HG03097 (cell line): ENCODE measurements around the gene MLIP.
A peak's percentile ranks its signal among the peaks of the same experiment; 100 is the strongest.
"Not testable (repeated sequence)": the region's sequence is repeated elsewhere in the genome, so short reads cannot be mapped to it uniquely, and the experiment has no call there.

Experiments used
- ATAC-seq: cut with Tn5 transposase; IDR thresholded peaks from one replicate; pipeline ENCODE4 v1.9.1; 2021; ENCODE audit not compliant: unreplicated experiment, low FRiP score

The MLIP gene

DNA sequence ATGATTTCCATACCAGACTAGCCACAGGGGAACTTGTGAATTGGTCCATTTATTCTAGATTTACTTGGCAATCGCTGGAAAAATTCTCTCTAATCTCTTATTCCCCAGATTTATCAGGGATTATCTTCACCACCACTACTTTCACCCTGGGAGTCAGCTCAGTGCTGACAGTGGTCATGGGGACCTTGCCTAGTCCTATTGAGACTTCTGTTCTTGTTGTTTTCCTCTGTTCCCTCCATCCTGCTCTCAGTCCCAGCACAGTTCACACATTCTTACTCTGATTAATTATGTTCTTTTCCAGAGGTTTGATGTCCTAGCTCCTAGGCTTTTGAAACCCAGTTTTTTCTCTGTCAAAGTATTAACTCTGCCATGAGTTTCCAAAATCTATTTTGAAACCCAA is 103.0 kb downstream of the MLIP start:
- no peak for ATAC-seq

DNA sequence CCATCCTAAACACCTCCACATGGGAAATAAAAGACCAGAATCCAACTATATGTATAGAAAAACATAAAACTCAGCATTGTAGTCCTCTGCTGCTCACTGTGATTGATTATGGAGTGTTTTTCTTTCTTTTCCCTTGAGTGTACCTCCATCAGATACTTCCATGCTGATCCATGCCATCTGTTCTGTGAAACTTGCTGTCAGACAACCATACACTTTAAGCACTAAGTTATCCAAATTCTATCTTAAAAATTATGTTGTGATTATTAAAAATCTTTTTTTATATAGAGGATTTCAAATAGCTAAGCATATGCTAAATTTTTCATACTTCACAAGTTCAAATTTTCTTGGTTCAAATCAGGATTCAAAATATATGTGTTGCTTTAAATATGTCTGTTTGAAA is 105.1 kb downstream of the MLIP start:
- no peak for ATAC-seq

DNA sequence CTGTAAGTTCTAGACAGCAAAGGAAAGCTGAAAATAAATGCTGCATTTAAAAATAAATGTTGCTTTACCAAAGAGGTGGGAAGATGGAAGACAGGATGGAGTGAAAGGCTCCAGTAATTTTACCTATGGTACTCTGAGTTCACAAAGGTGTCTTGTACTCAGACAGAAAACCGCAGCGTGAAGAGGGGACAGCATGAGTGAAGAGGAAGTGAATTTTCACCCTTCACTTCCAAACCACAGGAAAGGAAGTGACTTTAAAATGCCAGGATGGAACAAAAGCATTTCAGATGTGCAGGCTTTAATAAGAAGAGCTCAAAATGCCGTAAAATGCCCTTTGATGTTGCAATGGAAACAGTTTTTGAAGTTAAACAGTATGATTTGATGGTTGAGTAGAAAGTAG is 105.8 kb downstream of the MLIP start:
- no peak for ATAC-seq

DNA sequence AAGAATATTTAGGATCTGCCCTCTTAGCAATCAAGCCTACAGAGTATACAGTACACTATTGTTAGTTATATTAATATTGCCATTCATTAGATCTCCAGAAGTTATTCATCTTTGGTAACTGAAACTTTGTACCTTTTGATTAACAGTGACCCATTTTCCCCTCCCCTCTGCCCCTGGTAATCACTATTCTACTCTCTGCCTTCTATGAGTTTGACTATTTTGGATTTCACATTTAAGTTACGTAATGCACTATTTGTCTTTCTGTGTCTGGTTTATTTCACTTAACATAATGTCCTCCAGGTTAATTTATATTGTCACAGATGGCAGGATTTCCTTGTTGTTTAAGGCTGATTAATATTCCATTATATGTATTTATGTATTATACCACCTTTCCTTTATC is 111.0 kb downstream of the MLIP start:
- ATAC-seq = no peak

DNA sequence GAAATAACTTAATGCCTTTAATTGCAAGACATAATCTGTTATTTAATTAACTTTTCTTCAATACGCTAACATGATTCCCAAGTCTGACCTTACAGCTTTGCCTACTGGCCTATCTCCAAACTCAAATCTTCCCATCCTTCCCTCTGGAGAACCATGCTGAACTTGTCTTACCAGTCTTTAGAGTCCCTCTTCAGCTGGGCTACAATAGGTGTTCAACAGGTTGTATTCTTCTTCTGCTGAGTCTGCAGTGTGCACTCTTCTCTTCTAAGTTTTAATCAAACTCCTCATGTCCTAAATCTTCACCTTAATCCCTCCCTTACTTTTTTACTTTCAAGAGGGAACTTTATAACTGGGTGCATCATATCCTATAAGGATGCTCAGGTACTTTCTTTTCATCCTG is 121.5 kb downstream of the MLIP start:
- ATAC-seq = no peak

DNA sequence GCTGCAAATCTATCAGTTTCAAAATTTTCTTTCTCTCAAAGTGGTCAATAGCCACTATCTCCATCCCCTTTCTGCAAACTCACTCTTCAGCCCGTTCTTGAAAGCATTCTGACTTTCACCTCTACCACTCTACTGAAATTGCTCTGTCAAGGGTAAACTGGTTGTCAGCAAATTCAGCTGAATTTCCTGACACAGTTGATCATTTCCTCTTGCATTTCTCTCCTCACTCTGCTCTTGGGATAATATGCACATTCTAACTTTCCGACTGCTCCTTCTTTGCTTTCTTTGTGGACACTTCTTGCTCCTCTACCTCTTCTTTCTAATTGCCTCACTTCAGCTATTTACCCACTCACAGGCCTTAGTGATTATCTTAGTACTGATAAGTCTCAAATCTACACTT is 123.3 kb downstream of the MLIP start:
- ATAC-seq = no peak

DNA sequence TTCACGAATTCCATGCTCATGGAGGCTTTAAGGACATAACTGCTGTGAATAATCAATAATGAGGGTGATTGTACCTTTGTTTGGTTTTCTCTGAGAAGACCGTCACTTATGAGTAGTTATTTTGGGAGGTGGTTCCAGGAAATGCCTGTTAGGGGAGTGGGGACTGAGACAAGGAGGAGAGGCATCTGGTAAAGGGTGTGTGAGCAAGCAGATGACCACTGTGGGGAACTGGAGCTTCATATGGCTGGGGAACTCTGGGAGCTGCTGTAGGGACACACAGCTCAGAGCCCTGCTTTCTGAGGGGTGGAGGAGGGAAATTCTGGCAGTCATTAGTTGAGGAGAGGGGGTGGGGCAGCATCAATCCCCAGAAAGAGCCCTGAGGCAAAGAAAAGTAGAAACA is 125.7 kb downstream of the MLIP start:
- ATAC-seq = no peak

DNA sequence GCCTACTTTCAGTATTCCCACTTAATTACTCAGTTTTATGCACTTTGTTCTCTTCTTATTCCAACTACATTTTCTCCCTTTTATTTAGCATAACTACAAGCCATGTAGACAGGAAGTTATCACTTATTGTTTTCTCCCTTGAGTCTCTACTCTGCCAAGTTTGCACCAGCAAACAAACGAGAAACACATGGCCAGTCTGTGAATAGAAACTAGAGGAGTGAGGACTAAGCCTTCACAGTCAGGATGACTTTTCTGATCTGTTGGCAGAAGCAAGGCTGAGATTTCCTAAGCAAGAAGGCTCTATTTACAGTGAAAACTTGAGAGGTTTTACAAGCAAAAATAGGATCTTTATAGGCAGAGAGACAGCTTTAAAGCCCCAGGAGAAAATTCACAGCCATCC is 127.2 kb downstream of the MLIP start:
- no peak for ATAC-seq

DNA sequence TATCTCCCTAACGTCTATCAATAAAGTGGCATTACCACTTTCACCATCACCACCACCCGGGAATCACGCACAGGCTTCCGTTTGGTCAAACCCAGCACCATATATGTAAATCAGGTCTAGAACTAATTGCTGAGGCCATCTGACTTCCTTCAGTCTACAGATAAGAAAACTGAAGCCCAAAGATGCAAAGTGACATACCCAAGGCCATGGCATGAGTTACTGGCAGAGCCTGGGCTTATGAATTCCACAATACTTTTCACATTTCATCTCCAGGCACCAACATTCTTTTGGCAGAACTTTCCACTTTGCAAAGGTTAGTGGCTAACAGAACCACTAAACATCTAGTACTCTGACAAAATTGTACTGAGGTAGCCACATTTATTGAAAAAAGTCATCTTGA is 132.5 kb downstream of the MLIP start:
- no peak for ATAC-seq

DNA sequence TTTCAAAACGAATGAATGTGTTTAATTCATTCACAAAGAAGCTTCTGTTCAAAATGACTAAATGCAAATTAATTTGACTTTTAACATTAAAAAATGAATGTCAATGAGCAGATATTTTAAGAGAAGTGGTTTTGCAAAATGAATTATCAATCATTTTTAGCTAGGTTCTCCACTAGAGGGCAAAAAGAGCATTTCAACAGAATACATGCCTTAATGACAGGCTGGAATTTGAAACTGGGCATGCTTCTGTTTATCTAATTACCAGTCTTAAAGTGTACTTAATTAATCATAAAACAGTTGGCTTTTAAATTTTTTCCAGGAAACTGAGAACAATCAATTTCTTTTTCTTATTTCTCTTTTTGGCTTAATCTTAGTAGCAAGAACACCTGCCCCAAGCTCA is 133.2 kb downstream of the MLIP start:
- no peak for ATAC-seq

DNA sequence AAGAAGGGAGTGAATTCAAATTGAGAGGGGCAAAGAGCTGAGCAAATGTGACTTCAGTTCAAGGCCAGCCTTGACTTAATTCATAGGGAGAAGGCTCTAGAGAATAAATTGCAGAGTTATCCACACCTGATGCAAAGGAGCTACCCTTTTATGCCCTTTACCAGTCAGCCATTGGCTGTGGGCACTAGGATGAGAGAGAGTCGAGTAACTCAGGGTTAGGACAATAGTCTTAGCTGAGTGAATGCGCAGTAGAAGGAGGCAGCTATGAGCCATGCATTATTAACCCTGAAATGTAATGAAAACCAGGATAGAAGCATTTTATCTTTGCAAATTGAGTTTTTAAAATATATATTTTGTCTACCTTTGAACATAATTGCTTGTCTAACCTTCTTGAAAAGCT is 134.0 kb downstream of the MLIP start:
- ATAC-seq = no peak

DNA sequence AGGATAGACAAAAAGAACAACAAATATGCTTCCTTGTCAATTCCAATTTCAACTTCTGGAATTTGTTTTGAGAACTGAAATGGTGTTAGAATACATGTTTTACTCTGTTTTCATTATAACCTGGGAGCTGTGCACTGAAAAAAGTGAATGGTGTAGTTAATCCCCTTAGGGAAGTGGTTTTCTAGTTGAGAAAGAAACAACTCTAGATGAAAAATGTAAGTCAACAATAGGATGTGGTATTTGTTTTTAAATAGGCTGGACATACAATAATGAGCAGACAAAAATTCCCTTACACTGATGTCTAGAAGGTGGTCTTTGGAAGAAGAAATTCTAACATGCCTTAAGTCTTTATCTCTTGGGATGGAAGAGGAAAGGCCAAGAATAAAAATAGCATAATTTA is 137.1 kb downstream of the MLIP start:
- peak; percentile 60 for ATAC-seq

DNA sequence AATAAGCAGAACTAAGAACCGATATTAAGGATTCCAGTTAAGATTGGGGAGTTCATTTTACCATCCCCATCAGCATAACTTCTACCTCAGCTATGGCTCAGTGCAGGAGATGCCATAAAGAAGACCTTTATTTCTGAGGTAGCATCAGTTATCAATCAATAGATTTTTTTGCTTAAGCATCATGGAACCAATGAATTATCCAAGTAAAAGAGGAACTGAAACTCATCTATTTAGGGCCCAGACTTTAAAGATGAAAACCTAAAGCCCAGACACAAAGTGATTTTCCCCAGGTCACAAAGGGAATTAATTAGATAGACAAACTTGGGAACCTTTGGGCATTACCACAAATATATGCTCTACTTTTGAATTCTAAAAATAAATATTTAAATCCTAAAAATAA is 137.8 kb downstream of the MLIP start:
- ATAC-seq = no peak

DNA sequence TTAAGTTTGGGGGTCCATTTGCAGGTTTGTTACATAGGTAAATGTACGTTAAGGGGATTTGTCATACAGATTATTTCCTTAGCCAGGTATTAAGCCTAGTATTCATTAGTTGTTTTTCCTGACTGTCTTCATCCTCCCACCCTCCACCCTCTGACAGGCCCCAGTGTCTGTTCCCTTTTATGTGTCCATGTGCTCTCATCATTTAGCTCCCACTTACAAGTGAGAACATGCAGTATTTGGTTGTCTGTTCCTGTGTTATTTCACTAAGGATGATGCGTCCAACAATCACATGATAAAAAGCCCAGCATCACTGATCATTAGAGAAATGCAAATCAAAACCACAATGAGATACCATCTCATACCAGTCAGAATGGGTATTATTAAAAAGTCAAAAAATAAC is 138.6 kb downstream of the MLIP start:
- not testable (repeated sequence) for ATAC-seq

DNA sequence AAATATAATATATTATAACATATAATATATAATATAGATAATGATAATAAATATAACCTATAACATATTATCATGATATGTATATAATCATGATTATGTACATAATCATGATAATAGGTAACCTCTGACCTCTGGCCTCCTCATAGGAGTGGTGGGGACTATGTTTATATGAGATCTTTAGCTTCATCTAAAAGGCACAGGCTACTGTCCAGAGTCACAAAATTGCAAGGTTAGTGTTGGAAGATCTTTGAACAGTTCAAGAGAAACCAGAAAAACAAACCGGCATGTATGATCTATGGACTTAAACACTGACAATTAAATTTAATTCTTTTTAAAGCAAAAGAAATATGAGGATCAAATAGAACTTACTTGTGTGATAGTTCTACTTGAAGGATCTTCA is 141.3 kb downstream of the MLIP start:
- ATAC-seq = no peak

DNA sequence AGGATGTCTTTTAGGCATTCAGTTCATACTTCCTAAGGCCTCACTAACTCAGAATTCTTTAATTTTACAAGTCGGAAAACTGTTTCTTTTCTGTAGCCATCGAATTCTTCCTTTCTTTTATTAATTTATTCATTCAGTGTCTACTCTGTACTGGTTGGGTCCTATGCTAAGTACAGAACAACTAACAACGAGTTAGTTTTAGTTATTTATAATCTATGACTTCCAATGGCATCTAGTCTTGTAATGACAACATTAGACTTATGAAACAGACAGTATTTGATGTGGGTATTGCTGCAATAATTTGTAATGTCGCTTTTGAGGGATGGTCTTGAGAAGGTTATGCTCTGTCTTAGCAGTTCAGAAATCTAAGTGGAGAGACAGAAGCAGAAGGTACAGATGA is 141.7 kb downstream of the MLIP start:
- ATAC-seq = no peak

DNA sequence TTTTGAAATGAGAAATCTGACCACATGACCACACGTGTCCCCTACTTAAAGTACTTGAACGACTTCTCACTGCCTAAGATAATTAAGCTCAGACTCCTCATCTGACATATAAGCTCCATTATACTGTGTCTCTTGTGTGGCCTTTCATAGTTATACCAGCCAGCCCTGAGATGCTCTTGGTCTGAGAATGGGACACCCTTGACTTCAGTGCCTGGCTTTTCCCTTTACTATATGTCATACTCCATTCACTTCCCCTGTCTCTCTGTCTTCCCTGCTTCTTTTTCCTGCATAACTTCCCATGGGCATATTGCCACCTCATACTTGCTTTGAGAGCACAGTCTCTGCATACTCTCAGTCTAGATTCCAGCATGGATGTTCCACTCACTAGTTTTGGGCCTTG is 143.6 kb downstream of the MLIP start:
- ATAC-seq = no peak

DNA sequence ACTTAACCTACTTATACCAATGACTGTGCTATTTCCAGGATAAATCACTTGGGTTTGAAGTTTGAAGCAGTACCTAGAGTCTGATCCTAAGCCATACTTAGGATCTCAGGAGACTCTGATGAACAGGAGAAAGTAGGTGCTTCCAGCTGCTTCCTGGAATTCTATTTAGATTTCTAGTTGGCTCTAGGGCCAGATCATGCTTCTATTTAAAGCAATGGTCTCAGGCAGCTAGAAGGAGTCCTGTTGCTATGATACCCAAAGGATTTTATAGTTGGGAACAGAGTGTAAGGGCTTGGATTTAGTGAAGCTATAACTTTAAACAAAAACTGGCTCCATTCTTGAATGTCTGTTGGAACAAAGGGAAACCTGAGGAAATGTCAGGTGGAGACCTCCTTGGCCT is 144.6 kb downstream of the MLIP start:
- ATAC-seq = no peak

DNA sequence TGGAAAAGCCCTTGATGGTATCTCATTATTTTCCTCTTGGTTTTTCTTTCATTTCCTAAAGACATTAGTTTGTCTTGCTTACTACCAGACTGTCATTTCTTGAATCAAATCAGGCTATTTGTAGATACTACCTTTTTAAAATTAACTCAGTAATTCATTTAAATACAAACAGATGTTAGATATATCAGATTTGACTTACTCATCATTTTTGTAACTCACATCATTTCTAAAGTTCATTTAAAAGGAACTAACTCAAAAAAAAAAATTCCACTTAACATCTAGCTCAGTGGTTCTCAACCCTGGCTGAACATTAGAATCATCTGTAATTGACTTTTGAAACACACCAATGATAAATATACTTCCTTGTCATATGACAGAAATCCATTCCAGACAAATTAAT is 148.8 kb downstream of the MLIP start:
- no peak for ATAC-seq

DNA sequence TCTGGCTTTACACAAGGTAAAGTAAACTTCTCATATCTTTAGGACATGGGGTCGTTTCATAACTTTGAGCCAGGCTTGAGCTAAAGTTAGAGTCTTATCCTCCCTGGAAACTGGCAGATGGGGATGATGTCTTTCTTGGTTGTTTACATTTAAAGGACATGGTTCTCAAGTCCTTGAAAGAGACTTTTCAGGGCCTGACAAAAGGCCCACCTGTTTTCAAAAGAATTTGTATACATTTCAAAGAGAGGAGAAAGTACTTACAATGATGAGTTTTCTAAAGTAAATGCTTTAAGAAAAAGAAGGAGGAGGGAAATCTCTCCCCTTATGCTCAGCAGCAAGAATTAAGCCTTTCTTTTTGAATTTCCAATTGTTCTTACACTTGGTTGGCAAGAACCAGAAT is 151.3 kb downstream of the MLIP start:
- no peak for ATAC-seq

DNA sequence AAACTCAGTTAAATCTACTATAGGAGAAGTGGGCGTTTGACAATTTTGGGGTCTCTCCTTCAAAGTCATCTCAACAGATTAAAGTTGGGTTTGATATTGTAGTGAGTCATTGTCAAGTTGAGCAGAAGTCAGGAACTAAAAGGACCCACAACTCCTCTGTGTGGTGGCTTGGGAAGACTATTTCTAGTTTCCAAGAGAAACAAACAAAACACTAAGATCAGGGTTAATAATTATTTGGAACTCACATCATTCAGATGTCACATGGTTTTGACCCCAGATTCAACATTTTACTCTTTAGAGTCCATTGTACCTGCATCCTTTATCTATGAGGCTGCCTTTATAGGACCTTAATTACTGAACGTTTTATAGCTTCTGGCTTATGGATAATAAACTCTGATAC is 151.7 kb downstream of the MLIP start:
- ATAC-seq = no peak

DNA sequence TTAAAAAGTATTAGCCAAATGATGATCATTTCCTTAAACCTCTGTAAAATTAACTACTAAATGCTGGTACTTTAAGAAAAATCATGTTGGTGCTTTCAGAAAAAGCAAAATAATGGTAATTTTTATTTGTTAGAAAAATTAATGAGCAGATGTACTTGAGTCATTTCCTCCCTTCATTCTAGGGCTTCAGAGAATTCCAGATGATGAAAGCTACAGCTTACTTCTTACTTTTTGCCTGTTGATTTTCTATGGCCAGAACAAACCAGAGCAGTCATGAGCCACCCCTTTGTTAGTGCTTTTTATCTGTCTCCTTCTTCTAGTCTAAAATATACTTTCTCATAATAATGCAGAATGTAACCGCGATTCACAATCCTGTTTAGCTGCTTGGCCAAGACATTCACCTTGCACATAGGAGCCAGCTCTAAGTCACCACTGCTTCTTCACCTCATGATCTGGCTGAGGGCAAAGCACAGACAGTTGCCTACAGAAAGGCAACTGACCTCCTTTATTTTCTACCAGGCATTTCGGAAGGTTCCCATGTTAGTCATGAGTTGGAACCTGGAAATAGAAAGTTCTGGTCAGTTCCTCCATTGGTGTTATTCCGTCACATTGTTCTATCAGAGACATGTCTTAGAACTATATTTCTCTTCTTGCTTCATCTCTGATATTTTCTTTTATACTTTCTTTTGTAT is 153.5 kb downstream of the MLIP start:
- no peak for ATAC-seq

DNA sequence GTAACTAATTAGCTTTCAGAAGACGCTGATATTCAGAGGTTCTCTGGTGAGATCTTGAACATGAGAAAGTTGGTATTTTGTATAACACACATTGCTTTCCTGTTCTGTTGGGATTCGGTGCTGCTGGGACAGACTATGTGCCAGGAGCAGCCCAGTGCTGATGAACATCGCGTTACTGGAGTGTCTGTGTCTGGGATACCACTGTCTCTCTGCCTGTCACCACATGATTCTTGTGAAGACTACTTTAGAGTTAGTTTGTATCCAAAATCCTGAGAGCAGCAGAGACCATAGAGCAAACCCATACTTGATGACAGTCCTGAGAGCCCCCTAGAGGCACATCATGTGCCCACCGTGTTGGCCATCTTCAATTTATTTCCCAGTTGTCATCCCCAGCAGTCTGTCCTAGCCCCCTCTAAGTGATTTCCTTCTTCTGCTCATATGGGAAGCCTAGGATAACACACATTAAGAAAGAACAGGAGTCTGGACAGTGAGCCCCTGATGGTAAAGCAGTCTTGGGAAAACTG is 155.2 kb downstream of the MLIP start:
- no peak for ATAC-seq
